ENCODE data around the gene PCDHA6.
"Not testable (repeated sequence)": the region's sequence is repeated elsewhere in the genome, so short reads cannot be mapped to it uniquely, and the experiment has no call there.

The PCDHA6 gene

GRCh38 chr5:140821375-140822280 is 6.1 kb upstream of the PCDHA6 start, which contains the start of gene PCDHA5:
Gene PCDHA5, plus strand, starts transcription at chr5:140821613.
- DNase-seq, result no peak

- DNase-seq, result no peak
These were observed 5.5 kb upstream of the PCDHA6 start for GRCh38 chr5:140822281-140822629.

GRCh38 chr5:140822969-140823368 is 4.8 kb upstream of the PCDHA6 start:
- DNase-seq, result not testable (repeated sequence)

- no peak for DNase-seq
These were observed 4.3 kb upstream of the PCDHA6 start for GRCh38 chr5:140823475-140823874.

GRCh38 chr5:140828362-140828737 is 590 bp downstream of the PCDHA6 start:
- no peak for DNase-seq

GRCh38 chr5:140829511-140830501 is 2.0 kb downstream of the PCDHA6 start:
- DNase-seq, result not testable (repeated sequence)

GRCh38 chr5:140833993-140834392 is 6.2 kb downstream of the PCDHA6 start, which contains the start of gene PCDHA7:
Gene PCDHA7, plus strand, starts transcription at chr5:140834269. Its CDS starts 115 bp downstream, at chr5:140834384.
- DNase-seq, result no peak

- DNase-seq, result peak; percentile 20
These were observed 6.8 kb downstream of the PCDHA6 start for GRCh38 chr5:140834439-140835008.

GRCh38 chr5:140835622-140836510 is 8.1 kb downstream of the PCDHA6 start:
- no peak for DNase-seq

- DNase-seq, result no peak
These were observed 13.5 kb downstream of the PCDHA6 start, which contains the start of gene PCDHA8 for GRCh38 chr5:140840978-140841962. Gene PCDHA8, plus strand, starts transcription at chr5:140841187. Its CDS starts 135 bp downstream, at chr5:140841322.

- no peak for DNase-seq
These were observed 15.3 kb downstream of the PCDHA6 start for GRCh38 chr5:140842798-140843733.

- DNase-seq, result not testable (repeated sequence)
These were observed 20.7 kb downstream of the PCDHA6 start, which contains the start of gene PCDHA9 for GRCh38 chr5:140848139-140849102. Gene PCDHA9, plus strand, starts transcription at chr5:140848382. Its CDS starts 114 bp downstream, at chr5:140848496.

GRCh38 chr5:140849831-140850634 is 22.3 kb downstream of the PCDHA6 start:
- not testable (repeated sequence) for DNase-seq

- peak; percentile 32 for DNase-seq
These were observed 28.3 kb downstream of the PCDHA6 start, which contains the start of gene PCDHA10 for GRCh38 chr5:140855772-140856674. Gene PCDHA10, plus strand, starts transcription at chr5:140855897. Its CDS starts 152 bp downstream, at chr5:140856049.

GRCh38 chr5:140857177-140857986 is 29.6 kb downstream of the PCDHA6 start:
- no peak for DNase-seq
